Measurements from ENCODE around the gene SMIM30.
A peak's percentile ranks its signal among the peaks of the same experiment; 100 is the strongest.
"Not testable (repeated sequence)": the region's sequence is repeated elsewhere in the genome, so short reads cannot be mapped to it uniquely, and the experiment has no call there.

SMIM30 gene

GRCh38 chr7:113131367-113131766, 13.0 kb upstream of the SMIM30 start:
- DNase-seq (ENCODE audit: low spot score): no peak
- Mint-ChIP-seq H3K4me1 (ENCODE audit: low read depth) (peaks cover 4% of the 10 kb centered on the region), H3K27me3 (ENCODE audit: low read depth) (no peaks in the 10 kb centered on the region), H3K9me3 (no peaks in the 10 kb centered on the region), H3K27ac (no peak overlapping the region), H3K36me3 (ENCODE audit: low read depth) (no peaks in the 10 kb centered on the region), H3K4me3 (no peak overlapping the region)

DNA sequence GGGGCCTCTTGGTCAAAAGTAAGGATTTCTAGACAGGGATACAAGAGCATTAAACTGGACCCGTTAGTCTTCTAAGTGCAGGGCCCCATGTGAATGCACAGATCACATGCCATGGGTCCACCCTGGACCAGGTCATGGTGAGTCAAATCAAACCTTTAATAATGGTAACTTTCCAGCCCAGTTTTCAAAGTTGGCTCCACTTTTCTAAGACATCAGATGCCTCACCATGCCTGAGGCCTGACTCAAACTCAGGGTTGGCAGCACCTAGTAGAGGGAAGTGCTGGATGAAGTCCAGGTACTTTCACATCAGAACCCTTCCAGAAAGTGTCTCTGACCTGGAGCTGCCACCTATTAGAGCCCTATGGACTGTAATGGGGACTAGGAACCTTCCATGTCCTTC, 9.7 kb upstream of the SMIM30 start:
- Mint-ChIP-seq H3K27ac (no peak overlapping the region), H3K36me3 (ENCODE audit: low read depth) (no peaks in the 10 kb centered on the region), H3K4me3 (no peak overlapping the region), H3K27me3 (ENCODE audit: low read depth) (no peaks in the 10 kb centered on the region), H3K9me3 (no peaks in the 10 kb centered on the region), H3K4me1 (ENCODE audit: low read depth) (peaks cover 9% of the 10 kb centered on the region)
- no peak for DNase-seq (ENCODE audit: low spot score)

DNA sequence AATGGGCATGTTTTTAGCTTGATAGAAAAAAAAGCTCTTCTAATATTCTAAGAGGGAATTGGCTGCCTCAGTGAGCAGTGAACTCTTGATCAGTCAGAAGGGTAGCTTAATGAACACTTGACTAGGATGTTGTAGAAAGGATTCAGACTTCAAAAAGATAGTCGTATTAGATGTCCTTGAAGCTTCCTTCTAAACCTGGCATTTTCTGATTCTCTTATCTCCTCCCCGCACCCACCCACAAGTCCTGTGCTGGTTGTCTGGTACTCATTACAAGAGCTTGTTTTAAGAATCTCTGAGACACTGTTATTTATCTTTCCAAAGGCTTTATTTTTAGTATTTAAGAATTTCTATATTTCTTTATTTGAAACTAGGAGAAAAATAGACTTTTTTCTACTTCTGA, 7.4 kb upstream of the SMIM30 start:
- no peaks in the 10 kb centered on the region for H3K9me3 Mint-ChIP-seq
- H3K36me3 Mint-ChIP-seq (ENCODE audit: low read depth): no peaks in the 10 kb centered on the region
- H3K27me3 Mint-ChIP-seq (ENCODE audit: low read depth): no peaks in the 10 kb centered on the region
- H3K4me3 Mint-ChIP-seq: no peak overlapping the region
- H3K27ac Mint-ChIP-seq: no peak overlapping the region
- no peak for DNase-seq (ENCODE audit: low spot score)
- peaks cover 12% of the 10 kb centered on the region for H3K4me1 Mint-ChIP-seq (ENCODE audit: low read depth)

DNA sequence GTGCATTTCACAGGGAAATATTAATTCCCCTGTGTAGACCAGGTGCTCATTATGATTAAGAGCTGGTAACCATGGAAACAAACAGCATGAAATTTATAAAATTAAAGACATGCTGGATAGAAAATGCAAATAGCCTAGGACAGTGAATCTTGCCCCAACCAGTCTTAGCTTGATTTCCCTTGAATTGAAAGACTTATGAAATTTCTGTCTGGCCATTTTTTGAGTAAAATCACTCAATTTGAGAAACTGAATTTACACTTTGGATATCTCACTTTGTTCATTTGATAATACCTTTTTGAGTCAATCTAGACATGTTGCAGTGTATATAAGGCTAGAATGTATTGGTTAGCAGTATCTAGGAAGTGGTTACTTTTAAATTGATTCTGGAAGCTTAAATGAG, 4.4 kb upstream of the SMIM30 start:
- Mint-ChIP-seq H3K27ac (peak overlapping the region; percentile 64), H3K4me3 (peak overlapping the region; percentile 21), H3K4me1 (ENCODE audit: low read depth) (peaks cover 32% of the 10 kb centered on the region), H3K9me3 (no peaks in the 10 kb centered on the region), H3K36me3 (ENCODE audit: low read depth) (peaks cover 2% of the 10 kb centered on the region), H3K27me3 (ENCODE audit: low read depth) (no peaks in the 10 kb centered on the region)
- no peak for DNase-seq (ENCODE audit: low spot score)

DNA sequence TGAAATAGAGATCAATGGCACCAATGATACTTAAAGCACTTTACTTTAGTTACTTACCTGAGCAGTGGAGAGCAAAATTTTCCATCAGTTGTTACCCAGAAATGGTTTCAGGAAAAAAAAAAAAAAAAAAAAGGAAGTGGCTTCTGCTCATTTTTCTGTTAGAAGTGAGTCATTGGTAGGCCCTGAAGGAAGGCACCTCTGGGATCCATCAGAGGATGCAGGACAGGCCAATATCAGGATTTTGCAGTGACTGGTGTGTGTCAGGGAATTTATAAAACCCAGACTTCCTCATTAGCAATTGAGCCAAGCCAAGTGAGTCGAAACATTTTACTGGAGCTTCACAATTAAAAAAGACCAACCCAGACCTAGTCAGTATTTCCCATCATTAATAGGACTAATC, 2.3 kb upstream of the SMIM30 start:
- no peak overlapping the region for H3K4me3 Mint-ChIP-seq
- H3K4me1 Mint-ChIP-seq (ENCODE audit: low read depth): peaks cover 38% of the 10 kb centered on the region
- no peak for DNase-seq (ENCODE audit: low spot score)
- no peaks in the 10 kb centered on the region for H3K27me3 Mint-ChIP-seq (ENCODE audit: low read depth)
- H3K9me3 Mint-ChIP-seq: no peaks in the 10 kb centered on the region
- peaks cover 4% of the 10 kb centered on the region for H3K36me3 Mint-ChIP-seq (ENCODE audit: low read depth)
- H3K27ac Mint-ChIP-seq: no peak overlapping the region

DNA sequence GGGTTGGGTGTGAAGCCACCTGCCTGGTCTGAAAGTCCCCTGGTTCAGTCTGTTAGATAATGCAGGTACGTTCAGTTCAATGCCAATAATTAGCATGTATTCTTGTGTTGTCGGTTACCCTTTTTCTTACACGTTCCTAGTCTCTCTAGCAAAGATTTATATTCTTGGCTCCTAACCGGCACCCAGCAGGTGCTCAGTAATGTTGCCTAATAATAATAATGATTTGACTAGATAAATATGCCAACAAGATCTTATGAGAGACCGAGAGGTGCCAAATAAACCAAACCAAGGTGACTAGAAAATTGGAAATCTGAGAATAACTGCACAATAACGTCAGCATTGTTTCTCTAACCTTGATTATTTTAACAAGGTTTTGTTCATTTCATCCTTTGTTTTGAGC, 1.1 kb upstream of the SMIM30 start:
- Mint-ChIP-seq H3K9me3 (no peaks in the 10 kb centered on the region), H3K27ac (no peak overlapping the region), H3K4me1 (ENCODE audit: low read depth) (peaks cover 38% of the 10 kb centered on the region), H3K36me3 (ENCODE audit: low read depth) (peaks cover 7% of the 10 kb centered on the region), H3K4me3 (peak overlapping the region; percentile 95), H3K27me3 (ENCODE audit: low read depth) (no peaks in the 10 kb centered on the region)
- DNase-seq (ENCODE audit: low spot score): no peak

DNA sequence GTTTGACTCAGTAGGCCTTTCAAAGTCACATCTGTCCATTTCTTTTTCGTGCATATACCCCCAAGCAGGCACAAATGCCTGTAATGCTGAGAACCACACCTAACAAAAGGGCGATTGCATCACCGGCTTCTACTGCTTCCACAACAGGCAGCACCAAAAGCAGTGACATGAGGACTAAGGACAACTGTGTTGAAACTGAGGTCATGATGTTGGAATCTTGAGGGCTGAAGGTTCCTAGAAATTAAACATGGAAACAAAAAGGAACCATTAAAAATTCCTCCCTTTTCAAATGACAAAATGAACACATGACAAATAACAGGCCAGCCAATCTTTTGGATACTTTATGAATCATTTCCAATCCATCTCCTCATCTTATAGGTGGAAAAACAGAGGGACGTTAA, 980 bp downstream of the SMIM30 start:
- not testable (repeated sequence) for DNase-seq (ENCODE audit: low spot score); H3K27me3 Mint-ChIP-seq (ENCODE audit: low read depth); H3K9me3 Mint-ChIP-seq
- H3K36me3 Mint-ChIP-seq (ENCODE audit: low read depth): peaks cover 14% of the 10 kb centered on the region
- H3K4me1 Mint-ChIP-seq (ENCODE audit: low read depth): peaks cover 34% of the 10 kb centered on the region
- H3K27ac Mint-ChIP-seq: peak overlapping the region; percentile 31
- H3K4me3 Mint-ChIP-seq: peak overlapping the region; percentile 95

- H3K36me3 Mint-ChIP-seq (ENCODE audit: low read depth): peaks cover 14% of the 10 kb centered on the region
- H3K4me1 Mint-ChIP-seq (ENCODE audit: low read depth): peaks cover 16% of the 10 kb centered on the region
- H3K27ac Mint-ChIP-seq: no peak overlapping the region
- no peak for DNase-seq (ENCODE audit: low spot score)
- H3K4me3 Mint-ChIP-seq: no peak overlapping the region
- H3K9me3 Mint-ChIP-seq: no peaks in the 10 kb centered on the region
- no peaks in the 10 kb centered on the region for H3K27me3 Mint-ChIP-seq (ENCODE audit: low read depth)
These were observed 4.4 kb downstream of the SMIM30 start for GRCh38 chr7:113113912-113114311.

GRCh38 chr7:113109718-113110117, 8.6 kb downstream of the SMIM30 start:
- Mint-ChIP-seq H3K4me3 (no peak overlapping the region), H3K4me1 (ENCODE audit: low read depth) (peaks cover 3% of the 10 kb centered on the region), H3K36me3 (ENCODE audit: low read depth) (peaks cover 10% of the 10 kb centered on the region), H3K27ac (no peak overlapping the region), H3K27me3 (ENCODE audit: low read depth) (no peaks in the 10 kb centered on the region), H3K9me3 (no peaks in the 10 kb centered on the region)
- no peak for DNase-seq (ENCODE audit: low spot score)

DNA sequence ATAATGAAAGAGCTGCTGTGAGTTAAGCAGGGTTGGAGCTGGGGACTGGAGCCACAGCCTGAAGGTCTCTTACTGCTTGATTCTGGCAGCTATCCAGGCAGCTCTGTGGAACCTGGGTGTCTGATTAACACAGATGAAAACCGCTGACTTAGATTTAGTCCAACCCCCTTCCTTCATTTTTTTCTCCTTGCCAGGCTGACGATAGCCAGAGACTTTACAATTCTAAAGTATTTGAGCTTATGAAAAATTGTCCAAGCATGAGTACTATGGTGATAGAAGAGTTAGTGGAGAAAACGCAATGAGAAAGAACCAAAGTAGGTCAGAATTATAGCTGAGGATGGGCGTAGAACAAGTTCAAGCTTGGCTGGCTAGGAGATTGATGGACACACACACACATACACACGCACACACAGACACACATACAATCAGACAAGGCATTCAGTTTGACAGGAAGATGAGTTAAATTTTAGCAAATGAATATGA, 18.2 kb downstream of the SMIM30 start:
- Mint-ChIP-seq H3K4me1 (ENCODE audit: low read depth) (no peaks in the 10 kb centered on the region), H3K9me3 (no peaks in the 10 kb centered on the region), H3K27me3 (ENCODE audit: low read depth) (peaks cover 8% of the 10 kb centered on the region), H3K4me3 (no peak overlapping the region), H3K27ac (no peak overlapping the region), H3K36me3 (ENCODE audit: low read depth) (no peaks in the 10 kb centered on the region)
- no peak for DNase-seq (ENCODE audit: low spot score)

GRCh38 chr7:113099284-113099919, 19.0 kb downstream of the SMIM30 start:
- DNase-seq (ENCODE audit: low spot score): no peak
- no peaks in the 10 kb centered on the region for H3K9me3 Mint-ChIP-seq
- no peaks in the 10 kb centered on the region for H3K36me3 Mint-ChIP-seq (ENCODE audit: low read depth)
- H3K27me3 Mint-ChIP-seq (ENCODE audit: low read depth): peaks cover 8% of the 10 kb centered on the region
- H3K27ac Mint-ChIP-seq: no peak overlapping the region
- no peaks in the 10 kb centered on the region for H3K4me1 Mint-ChIP-seq (ENCODE audit: low read depth)
- H3K4me3 Mint-ChIP-seq: no peak overlapping the region

GRCh38 chr7:113094517-113095249, 23.7 kb downstream of the SMIM30 start:
- Mint-ChIP-seq H3K4me3 (no peak overlapping the region), H3K27ac (no peak overlapping the region), H3K4me1 (ENCODE audit: low read depth) (no peaks in the 10 kb centered on the region), H3K36me3 (ENCODE audit: low read depth) (no peaks in the 10 kb centered on the region), H3K27me3 (ENCODE audit: low read depth) (peaks cover 12% of the 10 kb centered on the region), H3K9me3 (no peaks in the 10 kb centered on the region)
- no peak for DNase-seq (ENCODE audit: low spot score)

DNA sequence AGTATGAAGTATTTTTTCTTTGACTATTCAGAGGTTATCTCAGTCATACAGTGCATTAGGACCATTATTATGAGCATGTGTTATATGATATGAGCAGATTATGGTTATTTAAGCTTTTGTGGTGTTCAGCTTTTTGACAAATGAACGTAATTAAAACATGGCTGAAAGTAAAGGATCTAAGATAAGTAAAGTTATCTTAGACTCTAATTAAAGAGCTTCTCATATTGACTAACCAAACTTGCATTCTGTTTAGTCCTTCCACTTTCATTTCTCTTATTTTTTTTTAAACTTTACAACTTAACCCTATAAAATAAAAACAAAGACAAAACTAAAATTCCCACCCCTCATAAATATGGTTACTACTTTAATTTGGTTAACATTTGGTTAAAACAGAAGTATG, 24.8 kb downstream of the SMIM30 start:
- H3K4me3 Mint-ChIP-seq: no peak overlapping the region
- H3K9me3 Mint-ChIP-seq: no peaks in the 10 kb centered on the region
- no peak overlapping the region for H3K27ac Mint-ChIP-seq
- H3K36me3 Mint-ChIP-seq (ENCODE audit: low read depth): no peaks in the 10 kb centered on the region
- H3K4me1 Mint-ChIP-seq (ENCODE audit: low read depth): no peaks in the 10 kb centered on the region
- H3K27me3 Mint-ChIP-seq (ENCODE audit: low read depth): peaks cover 12% of the 10 kb centered on the region
- no peak for DNase-seq (ENCODE audit: low spot score)

GRCh38 chr7:113092762-113093161, 25.6 kb downstream of the SMIM30 start:
- peaks cover 19% of the 10 kb centered on the region for H3K27me3 Mint-ChIP-seq (ENCODE audit: low read depth)
- no peaks in the 10 kb centered on the region for H3K36me3 Mint-ChIP-seq (ENCODE audit: low read depth)
- H3K9me3 Mint-ChIP-seq: no peaks in the 10 kb centered on the region
- H3K4me3 Mint-ChIP-seq: no peak overlapping the region
- no peaks in the 10 kb centered on the region for H3K4me1 Mint-ChIP-seq (ENCODE audit: low read depth)
- H3K27ac Mint-ChIP-seq: no peak overlapping the region
- no peak for DNase-seq (ENCODE audit: low spot score)
